Stimulated activated naive CD8-positive, alpha-beta T cell treated with anti-CD3 and anti-CD28 coated beads, Interleukin-15, Interleukin-2, amounts not matched to agents 100 ng/mL and 50 ng/mL, for 24 hours (primary cell): Measurements from ENCODE around the gene SLC5A5.

Source experiments
- H3K27ac Mint-ChIP-seq: one replicate; pipeline ENCODE4 v1.8.0; 2021; ENCODE audit warnings: mild to moderate bottlenecking, mixed read lengths
- H3K27me3 Mint-ChIP-seq: one replicate; pipeline ENCODE4 v1.8.0; 2021; ENCODE audit warnings: mixed read lengths
- H3K36me3 Mint-ChIP-seq: one replicate; pipeline ENCODE4 v1.8.0; 2021; ENCODE audit warnings: low read depth, mixed read lengths
- H3K4me1 Mint-ChIP-seq: one replicate; pipeline ENCODE4 v1.8.0; 2021; ENCODE audit warnings: low read depth, mixed read lengths
- H3K4me3 Mint-ChIP-seq: one replicate; pipeline ENCODE4 v1.8.0; 2021; ENCODE audit warnings: mild to moderate bottlenecking, mixed read lengths
- H3K9me3 Mint-ChIP-seq: one replicate; pipeline ENCODE4 v1.8.0; 2021; ENCODE audit warnings: mixed read lengths

SLC5A5 gene

GRCh38 chr19:17861542-17862402 lies 10.0 kb upstream of the SLC5A5 start:
- peaks cover 49% of the 10 kb centered on the region for H3K4me1 Mint-ChIP-seq
- H3K4me3 Mint-ChIP-seq = peak overlapping the region; percentile 99
- no peaks in the 10 kb centered on the region for H3K27me3 Mint-ChIP-seq
- peak overlapping the region; percentile 100 for H3K27ac Mint-ChIP-seq
- no peaks in the 10 kb centered on the region for H3K9me3 Mint-ChIP-seq
- peaks cover 54% of the 10 kb centered on the region for H3K36me3 Mint-ChIP-seq

GRCh38 chr19:17862711-17863519 lies 8.8 kb upstream of the SLC5A5 start:
- H3K27me3 Mint-ChIP-seq = no peaks in the 10 kb centered on the region
- H3K4me1 Mint-ChIP-seq = peaks cover 49% of the 10 kb centered on the region
- peak overlapping the region; percentile 99 for H3K4me3 Mint-ChIP-seq
- peak overlapping the region; percentile 100 for H3K27ac Mint-ChIP-seq
- H3K36me3 Mint-ChIP-seq = peaks cover 54% of the 10 kb centered on the region
- no peaks in the 10 kb centered on the region for H3K9me3 Mint-ChIP-seq

DNA sequence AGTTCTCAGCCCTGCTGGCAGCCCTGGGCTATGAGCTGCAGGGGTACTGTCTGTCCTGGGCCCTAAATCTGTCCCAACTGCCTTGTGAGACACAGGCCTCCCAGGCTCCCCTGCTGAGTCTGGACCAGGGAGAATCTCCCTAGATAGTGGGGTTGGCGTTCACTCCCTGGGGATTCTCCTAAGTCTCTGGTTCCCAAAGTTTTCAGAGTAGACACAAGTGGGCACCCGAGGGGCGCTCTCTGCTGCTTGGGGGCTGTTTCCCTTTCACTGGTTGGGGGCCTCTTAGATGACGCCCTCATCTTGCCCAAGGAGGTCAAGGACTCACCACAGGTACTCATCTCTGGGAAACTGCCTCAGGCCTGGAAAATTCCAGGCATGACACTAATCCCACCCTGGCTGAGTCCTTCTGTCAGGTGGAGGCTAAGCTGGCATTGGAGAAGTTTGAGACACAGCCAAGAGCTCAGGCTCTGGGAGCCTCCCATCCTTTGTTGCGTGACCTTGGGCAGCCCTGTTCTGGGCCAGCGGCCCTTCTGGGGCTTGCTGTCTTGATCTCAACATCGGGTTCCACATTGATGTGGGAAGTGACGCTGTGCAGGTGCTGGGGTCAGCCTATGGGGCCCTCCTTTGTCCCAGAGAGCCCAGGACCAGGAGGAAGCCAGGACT lies 8.1 kb upstream of the SLC5A5 start:
- H3K9me3 Mint-ChIP-seq = no peaks in the 10 kb centered on the region
- peak overlapping the region; percentile 82 for H3K27ac Mint-ChIP-seq
- peaks cover 49% of the 10 kb centered on the region for H3K4me1 Mint-ChIP-seq
- H3K36me3 Mint-ChIP-seq = peaks cover 54% of the 10 kb centered on the region
- H3K27me3 Mint-ChIP-seq = no peaks in the 10 kb centered on the region
- peak overlapping the region; percentile 62 for H3K4me3 Mint-ChIP-seq

- Mint-ChIP-seq H3K36me3 (peaks cover 42% of the 10 kb centered on the region), H3K4me1 (peaks cover 33% of the 10 kb centered on the region), H3K4me3 (no peak overlapping the region), H3K27ac (peak overlapping the region; percentile 82), H3K9me3 (no peaks in the 10 kb centered on the region), H3K27me3 (no peaks in the 10 kb centered on the region)
These were observed 6.1 kb upstream of the SLC5A5 start for GRCh38 chr19:17865364-17866311.

DNA sequence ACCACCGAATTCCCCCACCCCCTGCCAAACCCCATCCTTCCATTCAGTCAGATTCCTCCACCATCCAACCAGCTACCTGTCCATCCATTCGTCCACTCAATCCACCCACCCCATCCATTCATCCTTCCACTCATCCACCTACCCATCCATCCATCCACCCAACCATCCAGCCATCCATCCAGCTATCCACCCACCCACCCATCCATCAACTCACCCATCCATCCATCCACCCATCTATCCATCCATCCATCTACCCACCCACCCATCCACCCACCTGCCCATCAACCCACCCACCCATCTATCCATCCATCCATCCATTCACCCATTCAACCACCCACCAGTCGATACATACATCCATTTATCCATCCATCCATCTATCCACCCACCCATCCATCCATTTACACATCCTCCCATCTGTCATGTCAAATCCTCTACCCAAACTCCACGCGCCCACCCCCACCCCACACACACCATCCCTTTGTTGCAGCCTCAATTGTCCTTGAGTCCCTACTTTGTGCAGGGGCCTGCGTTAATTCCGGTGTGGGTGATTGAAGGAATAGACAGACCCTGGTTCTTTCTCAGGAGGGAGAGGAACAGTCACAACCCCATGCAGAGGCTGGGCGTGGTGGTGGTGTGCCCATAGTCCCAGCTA lies 5.3 kb upstream of the SLC5A5 start:
- Mint-ChIP-seq H3K9me3 (no peaks in the 10 kb centered on the region), H3K36me3 (peaks cover 34% of the 10 kb centered on the region), H3K27ac (peak overlapping the region; percentile 8), H3K4me1 (peaks cover 25% of the 10 kb centered on the region), H3K4me3 (no peak overlapping the region), H3K27me3 (no peaks in the 10 kb centered on the region)

DNA sequence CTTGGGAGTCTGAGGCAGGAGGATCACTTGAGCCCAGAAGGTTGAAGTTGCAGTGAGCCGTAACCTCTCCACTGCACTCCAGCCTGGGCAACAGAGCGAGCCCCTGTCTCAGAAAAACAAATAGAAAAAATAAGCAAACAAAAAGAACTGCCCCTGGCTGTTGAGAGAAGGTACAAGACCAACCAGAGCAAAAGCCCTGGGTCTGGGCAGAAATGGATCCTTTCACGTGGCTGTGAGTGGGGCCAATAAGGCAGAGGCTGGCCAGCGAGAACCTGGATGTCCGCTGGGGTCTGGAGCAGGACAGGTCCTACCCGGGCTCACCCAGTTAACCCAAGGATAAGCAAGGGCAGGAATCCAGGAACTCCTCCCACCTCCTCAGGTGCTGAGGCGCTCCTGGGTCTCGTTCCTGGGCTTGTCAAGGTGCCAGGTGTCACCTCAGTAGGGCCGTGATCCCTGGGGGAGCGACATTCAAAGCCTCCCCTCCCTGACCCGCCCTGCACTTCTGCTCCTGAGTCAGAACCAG lies 4.7 kb upstream of the SLC5A5 start:
- no peaks in the 10 kb centered on the region for H3K27me3 Mint-ChIP-seq
- H3K4me3 Mint-ChIP-seq = no peak overlapping the region
- H3K9me3 Mint-ChIP-seq = no peaks in the 10 kb centered on the region
- H3K27ac Mint-ChIP-seq = peak overlapping the region; percentile 8
- peaks cover 28% of the 10 kb centered on the region for H3K36me3 Mint-ChIP-seq
- H3K4me1 Mint-ChIP-seq = peaks cover 19% of the 10 kb centered on the region

- Mint-ChIP-seq H3K27ac (no peak overlapping the region), H3K4me1 (peaks cover 9% of the 10 kb centered on the region), H3K9me3 (no peaks in the 10 kb centered on the region), H3K4me3 (no peak overlapping the region), H3K27me3 (no peaks in the 10 kb centered on the region), H3K36me3 (peaks cover 14% of the 10 kb centered on the region)
These were observed 3.1 kb upstream of the SLC5A5 start for GRCh38 chr19:17868669-17869068.

DNA sequence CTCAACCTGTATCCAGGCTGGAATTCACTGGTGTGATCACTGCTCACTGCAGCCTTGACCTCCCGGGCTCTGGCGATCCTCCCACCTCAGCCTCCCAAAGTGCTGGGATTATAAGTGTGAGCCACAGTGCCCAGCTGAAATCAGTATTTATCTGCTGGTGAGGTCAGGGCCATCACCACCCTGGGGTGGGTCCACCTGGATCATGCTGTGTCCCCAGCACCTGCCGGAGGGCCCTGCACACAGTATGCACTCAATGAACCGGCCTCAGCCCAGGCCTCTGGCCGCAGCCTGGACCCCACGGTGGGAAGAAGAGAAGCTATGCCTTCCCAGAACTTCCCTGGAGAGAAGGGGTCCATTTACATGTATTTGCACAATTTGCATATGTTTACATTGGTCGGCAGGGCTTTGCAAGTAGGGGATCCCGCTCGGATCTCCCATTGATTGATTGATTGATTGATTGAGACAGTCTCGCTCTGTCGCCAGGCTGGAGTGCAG lies 2.6 kb upstream of the SLC5A5 start:
- Mint-ChIP-seq H3K27me3 (no peaks in the 10 kb centered on the region), H3K36me3 (peaks cover 9% of the 10 kb centered on the region), H3K9me3 (no peaks in the 10 kb centered on the region), H3K4me3 (no peak overlapping the region), H3K27ac (no peak overlapping the region), H3K4me1 (peaks cover 8% of the 10 kb centered on the region)

- no peaks in the 10 kb centered on the region for H3K36me3 Mint-ChIP-seq
- H3K4me1 Mint-ChIP-seq = peaks cover 8% of the 10 kb centered on the region
- H3K9me3 Mint-ChIP-seq = no peaks in the 10 kb centered on the region
- peaks cover 3% of the 10 kb centered on the region for H3K27me3 Mint-ChIP-seq
- peak overlapping the region; percentile 74 for H3K27ac Mint-ChIP-seq
- peak overlapping the region; percentile 82 for H3K4me3 Mint-ChIP-seq
These were observed 490 bp upstream of the SLC5A5 start for GRCh38 chr19:17871032-17871877.

DNA sequence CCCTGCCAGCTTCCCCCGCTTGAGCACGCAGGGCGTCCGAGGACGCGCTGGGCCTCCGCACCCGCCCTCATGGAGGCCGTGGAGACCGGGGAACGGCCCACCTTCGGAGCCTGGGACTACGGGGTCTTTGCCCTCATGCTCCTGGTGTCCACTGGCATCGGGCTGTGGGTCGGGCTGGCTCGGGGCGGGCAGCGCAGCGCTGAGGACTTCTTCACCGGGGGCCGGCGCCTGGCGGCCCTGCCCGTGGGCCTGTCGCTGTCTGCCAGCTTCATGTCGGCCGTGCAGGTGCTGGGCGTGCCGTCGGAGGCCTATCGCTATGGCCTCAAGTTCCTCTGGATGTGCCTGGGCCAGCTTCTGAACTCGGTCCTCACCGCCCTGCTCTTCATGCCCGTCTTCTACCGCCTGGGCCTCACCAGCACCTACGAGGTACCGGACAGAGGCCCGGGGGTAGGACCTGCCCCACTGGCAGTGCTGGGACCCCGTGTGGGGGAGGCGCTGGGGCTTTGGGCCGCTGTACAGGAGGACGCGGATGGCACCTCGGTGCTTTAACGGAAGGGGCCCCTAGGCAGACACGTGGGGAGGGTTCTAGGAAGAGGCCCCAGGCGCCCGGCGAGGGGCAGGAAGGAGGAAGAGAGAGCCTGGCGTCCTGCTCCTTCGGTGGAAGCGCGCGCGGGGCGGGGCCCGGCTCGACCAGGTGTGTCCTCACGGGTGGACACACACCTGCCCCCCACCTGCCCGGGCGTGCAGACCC lies 681 bp downstream of the SLC5A5 start:
- peaks cover 3% of the 10 kb centered on the region for H3K27me3 Mint-ChIP-seq
- H3K9me3 Mint-ChIP-seq = no peaks in the 10 kb centered on the region
- H3K36me3 Mint-ChIP-seq = no peaks in the 10 kb centered on the region
- peak overlapping the region; percentile 40 for H3K27ac Mint-ChIP-seq
- H3K4me1 Mint-ChIP-seq = peaks cover 8% of the 10 kb centered on the region
- H3K4me3 Mint-ChIP-seq = peak overlapping the region; percentile 82

DNA sequence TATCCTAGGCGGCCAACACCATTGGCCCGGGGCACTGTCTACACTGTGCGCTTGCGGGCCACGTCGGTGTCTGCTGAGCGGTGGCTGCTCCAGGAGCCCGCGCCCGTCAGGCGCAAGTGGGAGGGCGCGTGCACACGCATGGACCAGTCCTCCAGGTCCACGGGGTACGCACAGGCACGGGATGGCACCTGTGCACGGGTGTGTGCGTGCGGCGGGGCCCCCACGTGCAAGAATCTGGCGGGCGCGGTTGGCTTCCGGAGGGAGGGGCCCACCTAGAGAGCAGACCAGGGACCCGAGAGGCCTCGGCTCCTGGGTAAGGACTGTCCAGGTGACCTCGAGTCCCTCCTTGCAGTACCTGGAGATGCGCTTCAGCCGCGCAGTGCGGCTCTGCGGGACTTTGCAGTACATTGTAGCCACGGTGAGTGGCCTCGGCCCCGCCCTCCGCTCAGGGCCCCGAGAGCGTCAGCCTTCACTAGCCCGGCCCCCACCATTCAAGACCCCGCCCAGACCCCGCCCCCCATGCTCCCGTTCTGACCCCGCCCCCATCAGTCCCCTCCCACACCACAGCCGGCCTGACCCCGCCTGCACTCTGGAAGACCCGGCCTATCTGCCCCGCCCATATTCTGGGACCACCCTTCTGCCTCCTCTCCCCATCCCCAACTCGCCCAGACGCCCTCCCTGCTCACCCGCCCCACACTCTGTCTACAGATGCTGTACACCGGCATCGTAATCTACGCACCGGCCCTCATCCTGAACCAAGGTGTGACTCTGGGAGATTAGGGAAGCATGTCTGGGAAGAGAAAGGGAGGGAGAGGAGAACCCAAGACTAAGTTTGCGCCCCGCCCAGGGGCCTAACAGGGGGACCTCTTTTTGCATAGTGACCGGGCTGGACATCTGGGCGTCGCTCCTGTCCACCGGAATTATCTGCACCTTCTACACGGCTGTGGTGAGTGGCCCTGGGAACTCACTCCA lies 2.3 kb downstream of the SLC5A5 start:
- Mint-ChIP-seq H3K9me3 (no peaks in the 10 kb centered on the region), H3K36me3 (no peaks in the 10 kb centered on the region), H3K27ac (no peak overlapping the region), H3K4me1 (peaks cover 8% of the 10 kb centered on the region), H3K27me3 (peaks cover 3% of the 10 kb centered on the region), H3K4me3 (peak overlapping the region; percentile 58)
